ENCODE results near the gene SRPRA. TPM values are rescaled to one million over a fixed set of nuclear protein-coding genes. Genes with fewer than 3 reads are reported as not detected.

SRPRA gene
- polyA plus RNA-seq, 1 donor (not counting 4 experiments of a cell fraction or from before 2014, with no cell fraction given), result 56.0 TPM

DNA sequence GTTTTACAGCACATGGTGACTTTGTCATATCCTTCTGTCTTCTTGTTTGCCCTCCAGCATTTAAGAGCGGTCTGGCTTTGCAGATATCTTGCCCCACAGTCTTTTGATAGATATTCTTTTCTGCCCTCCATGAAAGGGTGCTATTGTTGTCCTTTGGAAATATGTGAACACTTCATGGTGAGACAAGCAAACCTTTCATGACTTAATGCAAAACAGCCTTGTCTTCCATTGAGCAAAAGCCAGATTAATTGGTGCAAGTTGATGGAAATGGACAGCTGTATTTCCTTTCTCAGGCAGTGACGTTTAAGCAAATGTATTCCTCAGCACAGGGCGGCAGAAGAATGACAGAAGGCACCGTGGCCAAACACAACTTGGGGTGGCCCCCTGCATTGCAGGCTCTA lies 39.6 kb upstream of the SRPRA start:
- no peak overlapping the region for H3K4me2 ChIP-seq (ENCODE audit: control insufficient read depth, extremely low read depth, insufficient read depth, low read depth, low read length)
- no peak overlapping the region for H2AFZ ChIP-seq (ENCODE audit: control insufficient read depth, low read length)
- no peaks in the 10 kb centered on the region for H4K20me1 ChIP-seq (ENCODE audit: control insufficient read depth, extremely low read depth, insufficient read depth, low read length)
- DNase-seq (ENCODE audit: low read depth, low spot score), result no peak
- no peaks in the 10 kb centered on the region for H3K9me1 ChIP-seq (ENCODE audit: control insufficient read depth, extremely low read depth, insufficient read depth, low read length)
- peak; percentile 65 for FAIRE-seq
- no peak overlapping the region for H3K27ac ChIP-seq (ENCODE audit: control insufficient read depth, insufficient read depth, low read length)
- peaks cover 29% of the 10 kb centered on the region for H3K4me1 ChIP-seq (ENCODE audit: control insufficient read depth, extremely low read depth, insufficient read depth, low read length)
- H3K36me3 ChIP-seq (ENCODE audit: control insufficient read depth in 2 of 2, extremely low read depth in 1 of 2, insufficient read depth in 2 of 2, low read length in 2 of 2), result no peaks in the 10 kb centered on the region
- TF ChIP-seq, protein P1, sequence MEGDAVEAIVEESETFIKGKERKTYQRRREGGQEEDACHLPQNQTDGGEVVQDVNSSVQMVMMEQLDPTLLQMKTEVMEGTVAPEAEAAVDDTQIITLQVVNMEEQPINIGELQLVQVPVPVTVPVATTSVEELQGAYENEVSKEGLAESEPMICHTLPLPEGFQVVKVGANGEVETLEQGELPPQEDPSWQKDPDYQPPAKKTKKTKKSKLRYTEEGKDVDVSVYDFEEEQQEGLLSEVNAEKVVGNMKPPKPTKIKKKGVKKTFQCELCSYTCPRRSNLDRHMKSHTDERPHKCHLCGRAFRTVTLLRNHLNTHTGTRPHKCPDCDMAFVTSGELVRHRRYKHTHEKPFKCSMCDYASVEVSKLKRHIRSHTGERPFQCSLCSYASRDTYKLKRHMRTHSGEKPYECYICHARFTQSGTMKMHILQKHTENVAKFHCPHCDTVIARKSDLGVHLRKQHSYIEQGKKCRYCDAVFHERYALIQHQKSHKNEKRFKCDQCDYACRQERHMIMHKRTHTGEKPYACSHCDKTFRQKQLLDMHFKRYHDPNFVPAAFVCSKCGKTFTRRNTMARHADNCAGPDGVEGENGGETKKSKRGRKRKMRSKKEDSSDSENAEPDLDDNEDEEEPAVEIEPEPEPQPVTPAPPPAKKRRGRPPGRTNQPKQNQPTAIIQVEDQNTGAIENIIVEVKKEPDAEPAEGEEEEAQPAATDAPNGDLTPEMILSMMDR (optimal IDR thresholded peaks at IDR 0.05 in 1 of 3, IDR thresholded peaks at IDR 0.05 in 1 of 3, conservative IDR thresholded peaks at IDR 0.05 in 1 of 3; ENCODE audit: extremely low read depth in 1 of 3, insufficient read depth in 2 of 3, low read length in 3 of 3), result no peak
- no peak for TF ChIP-seq EZH2 (IDR thresholded peaks at IDR 0.05; ENCODE audit: low read length)
- H3K27me3 ChIP-seq (ENCODE audit: control insufficient read depth, extremely low read depth, insufficient read depth, low read length), result no peaks in the 10 kb centered on the region
- H3K9me3 ChIP-seq (ENCODE audit: control insufficient read depth, low read depth, low read length), result no peaks in the 10 kb centered on the region
- peaks cover 10% of the 10 kb centered on the region for H3K79me2 ChIP-seq (ENCODE audit: control insufficient read depth, insufficient read depth, low read length)
- H3K4me3 ChIP-seq (ENCODE audit: control insufficient read depth in 2 of 3, extremely low read depth in 1 of 3, insufficient read depth in 2 of 3, low read depth in 1 of 3, low read length in 3 of 3), result no peak overlapping the region
- no peak overlapping the region for H3K9ac ChIP-seq (ENCODE audit: control insufficient read depth, extremely low read depth, insufficient read depth, low read length)
- dilution Hi-C loops (cut with MboI; ENCODE audit: extremely low pct_ligation_motif_present, low sequenced_read_pairs), result no loop called here

DNA sequence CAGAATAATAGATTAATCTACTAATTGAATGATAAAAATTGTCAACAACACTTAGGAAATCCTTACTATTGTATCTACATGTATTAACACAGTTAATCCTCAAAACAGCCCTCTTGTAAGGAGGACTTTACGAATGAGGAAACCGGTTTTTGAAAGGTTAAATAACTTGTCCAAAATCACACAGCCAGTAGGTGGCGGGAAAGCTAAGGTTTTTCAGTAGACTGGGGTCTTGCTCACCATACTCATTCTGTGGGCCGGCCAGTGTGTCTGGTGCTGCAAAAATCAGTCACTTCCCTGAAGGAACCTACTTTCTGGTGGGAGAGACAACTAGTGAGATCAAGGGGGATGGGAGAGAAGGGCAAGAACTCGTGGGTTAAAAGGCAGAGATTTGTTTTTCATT lies 39.0 kb upstream of the SRPRA start:
- H4K20me1 ChIP-seq (ENCODE audit: control insufficient read depth, extremely low read depth, insufficient read depth, low read length), result no peaks in the 10 kb centered on the region
- no peak overlapping the region for H3K9ac ChIP-seq (ENCODE audit: control insufficient read depth, extremely low read depth, insufficient read depth, low read length)
- TF ChIP-seq, protein P1 (optimal IDR thresholded peaks at IDR 0.05 in 1 of 3, IDR thresholded peaks at IDR 0.05 in 1 of 3, conservative IDR thresholded peaks at IDR 0.05 in 1 of 3; ENCODE audit: extremely low read depth in 1 of 3, insufficient read depth in 2 of 3, low read length in 3 of 3), result peak; percentile 39 to 54 (median 45)
- TF ChIP-seq EZH2 (IDR thresholded peaks at IDR 0.05; ENCODE audit: low read length), result no peak
- no peak overlapping the region for H2AFZ ChIP-seq (ENCODE audit: control insufficient read depth, low read length)
- DNase-seq (ENCODE audit: low read depth, low spot score) (no peak), FAIRE-seq (no peak)
- H3K4me2 ChIP-seq (ENCODE audit: control insufficient read depth, extremely low read depth, insufficient read depth, low read depth, low read length), result no peak overlapping the region
- no peak overlapping the region for H3K4me3 ChIP-seq (ENCODE audit: control insufficient read depth in 2 of 3, extremely low read depth in 1 of 3, insufficient read depth in 2 of 3, low read depth in 1 of 3, low read length in 3 of 3)
- no peaks in the 10 kb centered on the region for H3K36me3 ChIP-seq (ENCODE audit: control insufficient read depth in 2 of 2, extremely low read depth in 1 of 2, insufficient read depth in 2 of 2, low read length in 2 of 2)
- H3K27me3 ChIP-seq (ENCODE audit: control insufficient read depth, extremely low read depth, insufficient read depth, low read length), result no peaks in the 10 kb centered on the region
- peaks cover 28% of the 10 kb centered on the region for H3K4me1 ChIP-seq (ENCODE audit: control insufficient read depth, extremely low read depth, insufficient read depth, low read length)
- no peaks in the 10 kb centered on the region for H3K9me3 ChIP-seq (ENCODE audit: control insufficient read depth, low read depth, low read length)
- H3K27ac ChIP-seq (ENCODE audit: control insufficient read depth, insufficient read depth, low read length), result peak overlapping the region; percentile 32
- dilution Hi-C loops (cut with MboI; ENCODE audit: extremely low pct_ligation_motif_present, low sequenced_read_pairs), result no loop called here
- no peaks in the 10 kb centered on the region for H3K9me1 ChIP-seq (ENCODE audit: control insufficient read depth, extremely low read depth, insufficient read depth, low read length)
- H3K79me2 ChIP-seq (ENCODE audit: control insufficient read depth, insufficient read depth, low read length), result peaks cover 15% of the 10 kb centered on the region

Data from keratinocyte (primary cell).